Keratinocyte (primary cell): Measurements from ENCODE around the gene FAM162A. TPM values are rescaled to one million over a fixed set of nuclear protein-coding genes. Genes with fewer than 3 reads are reported as not detected.
A peak's percentile ranks its signal among the peaks of the same experiment; 100 is the strongest.

ENCODE experiments used
- DNase-seq: peaks from one replicate; pipeline ENCODE4 v3.0.0-alpha.2; 2011; ENCODE audit warnings: low read depth, missing footprints, low spot score
- FAIRE-seq: peaks from 2 replicates; lab custom pipeline; 2011; peaks lifted over from hg19 to GRCh38; lab: Jason Lieb, UNC
- H2AFZ ChIP-seq: 2 replicates; pipeline ENCODE4 v1.6.0; 2012; ENCODE audit warnings: low read length, control low read depth, inconsistent platforms; ENCODE audit not compliant: control insufficient read depth
- H3K27ac ChIP-seq: 2 replicates; pipeline ENCODE4 v1.5.1; 2011; ENCODE audit warnings: low read length; ENCODE audit not compliant: control insufficient read depth, insufficient read depth
- H3K27me3 ChIP-seq: 3 replicates; pipeline ENCODE4 v1.6.0; 2011; ENCODE audit warnings: low read length; ENCODE audit not compliant: control insufficient read depth, insufficient read depth; ENCODE audit errors: extremely low read depth
- H3K36me3 ChIP-seq, 2 experiments: 2 replicates in 1 of 2; 3 replicates in 1 of 2; pipeline ENCODE4 v1.5.1; 2011; ENCODE audit warnings: low read length in 2 of 2, mild to moderate bottlenecking in 1 of 2; ENCODE audit not compliant: control insufficient read depth in 2 of 2, insufficient read depth in 2 of 2; ENCODE audit errors: extremely low read depth in 1 of 2
- H3K4me1 ChIP-seq: 3 replicates; pipeline ENCODE4 v1.5.1; 2011; ENCODE audit warnings: low read length; ENCODE audit not compliant: control insufficient read depth, insufficient read depth; ENCODE audit errors: extremely low read depth
- H3K4me2 ChIP-seq: 3 replicates; pipeline ENCODE4 v1.6.0; 2011; ENCODE audit warnings: low read depth, low read length; ENCODE audit not compliant: control insufficient read depth, insufficient read depth; ENCODE audit errors: extremely low read depth
- H3K4me3 ChIP-seq, 3 experiments: fragments of 200-600 bp in 1 of 3; sonication (generic) in 1 of 3; 2 replicates in 2 of 3; 3 replicates in 1 of 3; pipeline ENCODE4 v1.5.1; 2011 to 2016; ENCODE audit warnings: low read length in 3 of 3, mild to moderate bottlenecking in 3 of 3, control low read depth in 2 of 3, inconsistent platforms in 1 of 3, low read depth in 1 of 3, mixed read lengths in 1 of 3, mixed run types in 1 of 3, moderate library complexity in 1 of 3; ENCODE audit not compliant: control insufficient read depth in 2 of 3, insufficient read depth in 2 of 3; ENCODE audit errors: extremely low read depth in 1 of 3
- H3K79me2 ChIP-seq: 2 replicates; pipeline ENCODE4 v1.6.0; 2012; ENCODE audit warnings: low read length; ENCODE audit not compliant: control insufficient read depth, insufficient read depth
- H3K9ac ChIP-seq: 3 replicates; pipeline ENCODE4 v1.6.0; 2011; ENCODE audit warnings: low read length; ENCODE audit not compliant: control insufficient read depth, insufficient read depth; ENCODE audit errors: extremely low read depth
- H3K9me1 ChIP-seq: 3 replicates; pipeline ENCODE4 v1.6.0; 2011; ENCODE audit warnings: low read length; ENCODE audit not compliant: control insufficient read depth, insufficient read depth; ENCODE audit errors: extremely low read depth
- H3K9me3 ChIP-seq: 2 replicates; pipeline ENCODE4 v1.5.1; 2012; ENCODE audit warnings: low read depth, low read length; ENCODE audit not compliant: control insufficient read depth
- H4K20me1 ChIP-seq: 3 replicates; pipeline ENCODE4 v1.6.0; 2011; ENCODE audit warnings: low read length; ENCODE audit not compliant: control insufficient read depth, insufficient read depth; ENCODE audit errors: extremely low read depth
- EZH2 ChIP-seq: IDR thresholded peaks from one replicate; pipeline ENCODE4 v1.6.1; 2012; ENCODE audit warnings: inconsistent platforms, mild to moderate bottlenecking, low read length, moderate library complexity
- dilution Hi-C: fragments of 300-500 bp; cut with MboI; formaldehyde crosslinking; loops from one replicate; pipeline ENCODE4 v1.7.0; 2020; ENCODE audit warnings: low sequenced_read_pairs; ENCODE audit not compliant: extremely low pct_ligation_motif_present
- polyA plus RNA-seq, 5 experiments: library from polyadenylated mRNA; depleted of rRNA in 3 of 5; stranded (reverse) in 3 of 5; stranded (forward) in 1 of 5; unstranded in 1 of 5; fragments of >200 nt; gene quantifications; 1 replicate in 1 of 5; 2 replicates in 3 of 5; 3 replicates in 1 of 5; pipeline versions ENCODE4 v1.2.1 to v1.2.3, GENCODE V29; 2011 to 2012; ENCODE audit warnings: missing spikeins in 2 of 5, low read depth in 1 of 5, low replicate concordance in 1 of 5
- TF ChIP-seq, protein P1 (sequence below), 3 experiments: IDR thresholded peaks in 1 of 3; conservative IDR thresholded peaks in 1 of 3; optimal IDR thresholded peaks in 1 of 3; 2 replicates in 2 of 3; 3 replicates in 1 of 3; pipeline versions ENCODE3 to v1.5.1; 2011; ENCODE audit warnings: low read length in 3 of 3, mild to moderate bottlenecking in 3 of 3, moderate library complexity in 2 of 3, control low read depth in 1 of 3, inconsistent platforms in 1 of 3; ENCODE audit not compliant: insufficient read depth in 2 of 3; ENCODE audit errors: extremely low read depth in 1 of 3

FAM162A gene
- polyA plus RNA-seq, 1 donor (not counting 4 experiments of a cell fraction or from before 2014, with no cell fraction given): 124 TPM

DNA sequence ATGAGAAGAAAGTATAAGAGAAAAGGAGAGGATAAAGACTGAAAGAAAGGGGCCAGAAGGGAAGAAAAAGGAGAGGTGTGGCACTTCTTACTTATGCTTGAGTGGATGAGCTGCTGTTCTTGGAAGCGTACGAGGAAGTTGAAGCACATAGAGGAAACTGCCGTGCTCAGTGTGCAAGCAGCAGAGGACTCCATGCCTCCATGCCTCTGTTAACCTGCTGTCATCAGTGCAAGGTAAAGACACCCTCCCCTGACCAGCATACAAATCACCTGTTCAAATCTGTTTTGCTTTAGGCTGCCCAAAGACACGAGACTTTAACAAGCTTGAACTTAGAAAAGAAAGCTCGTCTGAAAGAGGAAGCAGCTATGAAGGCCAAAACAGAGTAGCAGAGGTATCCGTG, 25.5 kb downstream of the FAM162A start:
- Histone ChIP-seq H4K20me1 (no peaks in the 10 kb centered on the region), H2AFZ (no peak overlapping the region), H3K9ac (no peak overlapping the region), H3K27ac (no peak overlapping the region), H3K36me3 (peaks cover 7 to 10% of the 10 kb centered on the region in 2 experiments), H3K4me2 (no peak overlapping the region), H3K79me2 (peaks cover 13% of the 10 kb centered on the region), H3K4me1 (peaks cover 6% of the 10 kb centered on the region), H3K27me3 (no peaks in the 10 kb centered on the region), H3K9me1 (no peaks in the 10 kb centered on the region), H3K9me3 (no peaks in the 10 kb centered on the region), H3K4me3 (no peak overlapping the region)
- TF ChIP-seq, protein P1, sequence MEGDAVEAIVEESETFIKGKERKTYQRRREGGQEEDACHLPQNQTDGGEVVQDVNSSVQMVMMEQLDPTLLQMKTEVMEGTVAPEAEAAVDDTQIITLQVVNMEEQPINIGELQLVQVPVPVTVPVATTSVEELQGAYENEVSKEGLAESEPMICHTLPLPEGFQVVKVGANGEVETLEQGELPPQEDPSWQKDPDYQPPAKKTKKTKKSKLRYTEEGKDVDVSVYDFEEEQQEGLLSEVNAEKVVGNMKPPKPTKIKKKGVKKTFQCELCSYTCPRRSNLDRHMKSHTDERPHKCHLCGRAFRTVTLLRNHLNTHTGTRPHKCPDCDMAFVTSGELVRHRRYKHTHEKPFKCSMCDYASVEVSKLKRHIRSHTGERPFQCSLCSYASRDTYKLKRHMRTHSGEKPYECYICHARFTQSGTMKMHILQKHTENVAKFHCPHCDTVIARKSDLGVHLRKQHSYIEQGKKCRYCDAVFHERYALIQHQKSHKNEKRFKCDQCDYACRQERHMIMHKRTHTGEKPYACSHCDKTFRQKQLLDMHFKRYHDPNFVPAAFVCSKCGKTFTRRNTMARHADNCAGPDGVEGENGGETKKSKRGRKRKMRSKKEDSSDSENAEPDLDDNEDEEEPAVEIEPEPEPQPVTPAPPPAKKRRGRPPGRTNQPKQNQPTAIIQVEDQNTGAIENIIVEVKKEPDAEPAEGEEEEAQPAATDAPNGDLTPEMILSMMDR (optimal IDR thresholded peaks at IDR 0.05 in 1 of 3, IDR thresholded peaks at IDR 0.05 in 1 of 3, conservative IDR thresholded peaks at IDR 0.05 in 1 of 3; ENCODE audit: extremely low read depth in 1 of 3, insufficient read depth in 2 of 3, low read length in 3 of 3): no peak
- DNase-seq (no peak), FAIRE-seq (no peak)
- dilution Hi-C loops: no loop called here

DNA sequence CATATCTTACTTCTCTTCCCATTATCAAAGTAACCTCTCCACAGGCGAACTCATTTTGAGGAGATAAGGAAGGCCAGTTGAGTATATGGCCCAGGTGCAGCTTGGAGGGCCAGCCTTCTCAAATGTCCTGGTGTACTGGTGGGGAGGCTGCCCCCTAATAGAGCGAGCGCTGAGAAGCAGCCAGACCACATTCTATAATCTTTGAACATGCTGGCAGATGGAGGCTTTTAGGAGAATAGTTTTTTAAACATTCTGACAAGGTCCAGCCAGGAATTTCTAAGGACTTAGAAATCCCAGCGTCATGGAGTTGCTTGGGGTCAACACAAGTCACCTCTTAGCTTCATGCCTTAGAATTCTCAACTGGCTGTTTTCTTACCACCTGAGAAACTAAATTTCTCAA, 26.1 kb downstream of the FAM162A start:
- no peak for TF ChIP-seq EZH2
- TF ChIP-seq, protein P1 (optimal IDR thresholded peaks at IDR 0.05 in 1 of 3, IDR thresholded peaks at IDR 0.05 in 1 of 3, conservative IDR thresholded peaks at IDR 0.05 in 1 of 3; ENCODE audit: extremely low read depth in 1 of 3, insufficient read depth in 2 of 3, low read length in 3 of 3): no peak
- no peaks in the 10 kb centered on the region for H4K20me1 ChIP-seq
- peaks cover 12% of the 10 kb centered on the region for H3K4me1 ChIP-seq
- no peak overlapping the region for H2AFZ ChIP-seq
- H3K4me2 ChIP-seq: no peak overlapping the region
- no peaks in the 10 kb centered on the region for H3K9me3 ChIP-seq
- no peaks in the 10 kb centered on the region for H3K9me1 ChIP-seq
- no peak for FAIRE-seq
- H3K27me3 ChIP-seq: no peaks in the 10 kb centered on the region
- no peak overlapping the region for H3K4me3 ChIP-seq
- dilution Hi-C loops: no loop called here
- H3K79me2 ChIP-seq: peaks cover 19% of the 10 kb centered on the region
- no peak for DNase-seq
- no peak overlapping the region for H3K9ac ChIP-seq
- H3K27ac ChIP-seq: peak overlapping the region; percentile 65
- H3K36me3 ChIP-seq: peaks cover 7 to 10% of the 10 kb centered on the region in 2 experiments
